Osteocyte (in vitro differentiated cells): Measurements from ENCODE around the gene CYFIP2. TPM values are rescaled to one million over a fixed set of nuclear protein-coding genes. Genes with fewer than 3 reads are reported as not detected.

Experiments
- DNase-seq: peaks from one replicate; pipeline ENCODE4 v3.0.0; 2021; ENCODE audit warnings: mixed read lengths; ENCODE audit not compliant: unreplicated experiment; ENCODE audit errors: extremely low spot score
- H3K27ac Mint-ChIP-seq: one replicate; pipeline ENCODE4 v1.8.0; 2021; ENCODE audit warnings: mild to moderate bottlenecking, mixed read lengths; ENCODE audit not compliant: unreplicated experiment
- H3K27me3 Mint-ChIP-seq: one replicate; pipeline ENCODE4 v1.8.0; 2021; ENCODE audit warnings: mixed read lengths; ENCODE audit not compliant: unreplicated experiment
- H3K36me3 Mint-ChIP-seq: one replicate; pipeline ENCODE4 v1.8.0; 2021; ENCODE audit warnings: mixed read lengths; ENCODE audit not compliant: unreplicated experiment
- H3K4me1 Mint-ChIP-seq: one replicate; pipeline ENCODE4 v1.8.0; 2021; ENCODE audit warnings: mixed read lengths; ENCODE audit not compliant: unreplicated experiment
- H3K4me3 Mint-ChIP-seq: one replicate; pipeline ENCODE4 v1.8.0; 2021; ENCODE audit warnings: mild to moderate bottlenecking, moderate library complexity, mixed read lengths; ENCODE audit not compliant: unreplicated experiment
- H3K9me3 Mint-ChIP-seq: one replicate; pipeline ENCODE4 v1.8.0; 2021; ENCODE audit warnings: mixed read lengths; ENCODE audit not compliant: unreplicated experiment
- CTCF ChIP-seq: fragments of 200-600 bp; sonication (generic); IDR thresholded peaks from 2 replicates; pipeline ENCODE4 v1.5.0; 2021; ENCODE audit warnings: antibody characterized with exemption, mild to moderate bottlenecking, moderate library complexity
- total RNA-seq: library from RNA; stranded (reverse); gene quantifications from 2 replicates; pipeline ENCODE4 v1.2.1, GENCODE V29; 2021

Gene CYFIP2
- total RNA-seq, 1 donor from 2014 or later = 26.4 TPM

DNA sequence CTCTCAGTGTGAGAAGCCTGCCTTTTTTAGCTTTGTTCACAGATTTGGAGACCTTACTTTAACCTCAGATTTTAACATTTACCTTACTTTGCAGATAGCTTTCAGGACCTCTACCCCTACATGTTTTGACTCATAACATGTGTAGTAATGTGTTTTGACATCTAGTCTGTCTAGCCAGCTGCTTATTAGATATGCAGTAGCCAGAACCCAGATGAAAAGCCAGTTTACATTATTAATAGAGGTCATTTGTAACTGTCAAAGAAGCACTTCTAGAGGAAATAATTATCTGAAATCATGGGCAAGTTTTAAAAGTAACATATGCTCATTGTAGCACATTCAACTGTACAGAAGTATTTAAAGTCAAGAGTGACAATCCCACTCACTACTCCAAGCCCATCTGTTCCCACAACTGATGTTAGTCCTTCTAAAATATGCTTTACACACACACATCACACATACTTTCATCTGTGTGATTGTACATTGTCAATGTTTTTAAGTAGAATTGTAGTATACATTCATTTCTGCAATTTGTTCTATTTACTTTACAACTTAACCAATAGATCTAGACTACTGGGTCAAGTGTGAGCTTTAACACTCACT lies 122.3 kb downstream of the CYFIP2 start:
- H3K4me3 Mint-ChIP-seq = no peak overlapping the region
- TF ChIP-seq CTCF = no peak
- DNase-seq = no peak
- peaks cover 69% of the 10 kb centered on the region for H3K4me1 Mint-ChIP-seq
- peaks cover 5% of the 10 kb centered on the region for H3K36me3 Mint-ChIP-seq
- H3K27me3 Mint-ChIP-seq = no peaks in the 10 kb centered on the region
- H3K9me3 Mint-ChIP-seq = peaks cover under 1% of the 10 kb centered on the region
- H3K27ac Mint-ChIP-seq = peak overlapping the region; percentile 99

DNA sequence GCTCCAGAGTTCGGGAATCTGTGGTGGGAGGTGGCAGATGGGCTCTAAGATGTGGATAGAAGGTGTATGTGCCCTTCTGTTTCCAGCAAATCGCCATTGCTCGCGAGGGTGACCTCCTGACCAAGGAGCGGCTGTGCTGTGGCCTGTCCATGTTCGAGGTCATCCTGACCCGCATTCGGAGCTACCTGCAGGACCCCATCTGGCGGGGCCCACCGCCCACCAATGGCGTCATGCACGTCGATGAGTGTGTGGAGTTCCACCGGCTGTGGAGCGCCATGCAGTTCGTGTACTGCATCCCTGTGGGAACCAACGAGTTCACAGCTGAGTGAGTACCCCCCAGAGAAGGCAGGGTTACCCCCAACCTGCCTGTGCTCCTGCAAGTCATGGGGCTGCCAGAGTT lies 123.2 kb downstream of the CYFIP2 start:
- Mint-ChIP-seq H3K27ac (peak overlapping the region; percentile 99), H3K4me1 (peaks cover 69% of the 10 kb centered on the region), H3K9me3 (peaks cover 6% of the 10 kb centered on the region), H3K4me3 (no peak overlapping the region), H3K36me3 (peaks cover 10% of the 10 kb centered on the region), H3K27me3 (no peaks in the 10 kb centered on the region)
- no peak for DNase-seq
- TF ChIP-seq CTCF = no peak

DNA sequence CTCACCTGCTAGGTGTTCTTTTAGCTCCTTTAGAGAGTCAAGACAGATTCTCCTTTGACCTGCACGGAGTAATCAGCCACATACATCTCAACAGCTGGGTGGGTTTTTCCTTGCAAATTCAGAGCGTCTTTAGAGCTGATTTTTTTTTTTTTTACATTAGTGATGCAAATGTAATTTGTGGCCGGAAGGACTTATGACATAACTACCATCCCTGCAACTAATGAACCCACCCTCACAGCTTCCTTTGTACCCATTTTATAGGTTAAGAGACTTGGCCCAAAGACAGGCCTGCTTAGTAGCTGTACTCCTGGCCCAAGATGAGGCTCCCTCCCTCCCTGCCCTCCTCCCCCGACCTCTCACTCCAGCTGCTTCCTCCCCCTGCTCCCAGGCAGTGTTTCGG lies 124.2 kb downstream of the CYFIP2 start:
- no peaks in the 10 kb centered on the region for H3K27me3 Mint-ChIP-seq
- no peak for DNase-seq
- H3K9me3 Mint-ChIP-seq = peaks cover 6% of the 10 kb centered on the region
- H3K4me1 Mint-ChIP-seq = peaks cover 69% of the 10 kb centered on the region
- H3K4me3 Mint-ChIP-seq = no peak overlapping the region
- no peak for TF ChIP-seq CTCF
- H3K36me3 Mint-ChIP-seq = peaks cover 10% of the 10 kb centered on the region
- peak overlapping the region; percentile 79 for H3K27ac Mint-ChIP-seq

DNA sequence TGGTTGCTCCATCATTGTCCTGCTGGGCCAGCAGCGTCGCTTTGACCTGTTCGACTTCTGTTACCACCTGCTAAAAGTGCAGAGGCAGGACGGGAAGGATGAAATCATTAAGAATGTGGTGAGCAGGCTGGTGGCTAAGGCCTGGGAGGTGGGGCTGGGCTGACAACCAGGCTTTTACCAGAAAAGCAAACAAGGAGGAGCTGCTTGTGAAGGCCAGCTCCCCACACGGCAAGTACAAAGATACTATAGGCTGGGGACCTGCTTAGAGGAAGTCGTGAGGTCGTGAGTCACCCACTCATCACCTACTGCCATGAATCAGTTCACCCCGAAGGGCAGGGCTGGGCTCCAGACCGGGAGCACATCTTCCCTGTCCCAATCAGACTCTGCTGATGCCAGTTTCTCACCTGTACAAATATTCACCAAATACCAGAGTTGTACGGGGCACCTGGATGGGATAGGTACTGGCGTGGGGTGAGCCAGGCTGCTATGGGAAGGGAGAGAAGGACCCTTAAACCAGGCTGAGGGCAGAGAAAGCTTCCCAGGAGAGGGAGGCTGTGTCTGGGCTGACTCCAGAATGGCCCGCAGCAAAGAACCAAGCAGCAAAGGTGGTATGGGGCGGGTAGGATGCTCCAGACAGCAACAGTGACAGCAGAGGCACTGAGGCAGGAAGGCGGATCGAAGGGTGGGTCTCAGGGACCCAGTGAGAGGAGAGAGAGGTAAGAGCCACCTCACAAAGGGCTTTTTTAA lies 124.8 kb downstream of the CYFIP2 start:
- TF ChIP-seq CTCF = no peak
- peak overlapping the region; percentile 79 for H3K27ac Mint-ChIP-seq
- peaks cover 6% of the 10 kb centered on the region for H3K9me3 Mint-ChIP-seq
- H3K4me3 Mint-ChIP-seq = no peak overlapping the region
- H3K27me3 Mint-ChIP-seq = no peaks in the 10 kb centered on the region
- no peak for DNase-seq
- peaks cover 63% of the 10 kb centered on the region for H3K4me1 Mint-ChIP-seq
- H3K36me3 Mint-ChIP-seq = peaks cover 10% of the 10 kb centered on the region

DNA sequence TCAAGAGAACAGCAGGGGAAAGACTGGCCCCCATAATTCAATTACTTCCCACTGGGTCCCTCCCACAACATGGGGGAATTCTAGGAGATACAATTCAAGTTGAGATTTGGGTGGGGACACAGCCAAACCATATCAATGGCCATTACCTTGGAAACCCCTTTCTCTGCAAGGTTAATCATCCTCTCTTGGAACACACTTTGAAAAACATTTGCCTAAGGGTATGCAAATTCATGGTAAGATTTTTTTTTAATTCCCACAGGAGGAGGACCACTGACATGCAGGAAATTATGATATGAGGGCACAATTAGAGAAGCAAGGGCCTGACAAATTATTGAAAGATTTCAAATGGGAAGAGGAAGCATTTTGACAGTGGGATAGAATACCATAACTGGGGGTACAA lies 132.4 kb downstream of the CYFIP2 start:
- no peak for DNase-seq
- H3K36me3 Mint-ChIP-seq = peaks cover 10% of the 10 kb centered on the region
- H3K9me3 Mint-ChIP-seq = peaks cover 23% of the 10 kb centered on the region
- H3K27me3 Mint-ChIP-seq = no peaks in the 10 kb centered on the region
- TF ChIP-seq CTCF = no peak
- no peak overlapping the region for H3K4me3 Mint-ChIP-seq
- peaks cover 42% of the 10 kb centered on the region for H3K4me1 Mint-ChIP-seq
- no peak overlapping the region for H3K27ac Mint-ChIP-seq
